Epithelial cell of esophagus (primary cell): Measurements from ENCODE around the gene CDKAL1.
"Not testable (repeated sequence)": the region's sequence is repeated elsewhere in the genome, so short reads cannot be mapped to it uniquely, and the experiment has no call there.

Experiments
- DNase-seq: peaks from one replicate; pipeline ENCODE4 v3.0.0; 2010; ENCODE audit warnings: low read depth
- H3K4me3 ChIP-seq: 2 replicates; pipeline ENCODE4 v1.5.1; 2011; ENCODE audit warnings: mild to moderate bottlenecking, low read length, control low read depth
- CTCF ChIP-seq: IDR thresholded peaks from 2 replicates; pipeline ENCODE4 v1.5.1; 2011; ENCODE audit warnings: low read depth, mild to moderate bottlenecking, low read length, control low read depth, inconsistent platforms; ENCODE audit not compliant: insufficient read depth; ENCODE audit errors: missing control alignments

The CDKAL1 gene

GRCh38 chr6:20633566-20634340 is 99.5 kb downstream of the CDKAL1 start:
- TF ChIP-seq CTCF, result no peak
- H3K4me3 ChIP-seq, result no peak overlapping the region
- no peak for DNase-seq

- DNase-seq, result no peak
- no peak overlapping the region for H3K4me3 ChIP-seq
- TF ChIP-seq CTCF, result no peak
Observed at GRCh38 chr6:20639161-20639560, 104.9 kb downstream of the CDKAL1 start.

DNA sequence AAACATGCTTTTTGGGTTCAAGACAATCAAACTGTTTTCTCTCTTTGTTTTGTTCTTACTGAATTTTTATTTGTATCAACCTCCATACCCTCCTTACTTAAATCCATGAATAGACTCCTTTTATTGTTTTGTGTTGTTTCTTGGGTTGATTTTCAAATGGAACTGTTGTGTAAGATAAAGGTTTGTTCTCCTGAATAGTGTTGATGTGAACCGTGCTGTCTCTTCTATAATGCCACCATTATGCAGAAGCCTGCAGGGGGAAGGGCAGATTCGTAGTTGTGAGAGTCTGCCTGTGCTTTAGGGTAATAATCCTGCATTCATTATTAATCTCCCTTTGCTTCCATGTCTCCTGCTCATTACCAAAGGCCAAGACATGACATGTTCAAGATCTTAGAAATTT is 105.9 kb downstream of the CDKAL1 start:
- DNase-seq, result no peak
- no peak for TF ChIP-seq CTCF
- H3K4me3 ChIP-seq, result no peak overlapping the region

GRCh38 chr6:20642441-20642840 is 108.2 kb downstream of the CDKAL1 start:
- no peak for DNase-seq
- H3K4me3 ChIP-seq, result no peak overlapping the region
- TF ChIP-seq CTCF, result no peak

GRCh38 chr6:20644667-20645370 is 110.6 kb downstream of the CDKAL1 start:
- peak; percentile 28 for DNase-seq
- TF ChIP-seq CTCF, result no peak

GRCh38 chr6:20645572-20645971 is 111.3 kb downstream of the CDKAL1 start:
- not testable (repeated sequence) for H3K4me3 ChIP-seq, DNase-seq

More at GRCh38 chr6:20644667-20645370, 110.6 kb downstream of the CDKAL1 start:
- H3K4me3 ChIP-seq, result no peak overlapping the region

GRCh38 chr6:20647585-20647984 is 113.3 kb downstream of the CDKAL1 start:
- no peak for DNase-seq
- TF ChIP-seq CTCF, result no peak
- H3K4me3 ChIP-seq, result no peak overlapping the region

GRCh38 chr6:20649696-20650470 is 115.6 kb downstream of the CDKAL1 start:
- DNase-seq, H3K4me3 ChIP-seq: not testable (repeated sequence)
